ENCODE data around the gene PROM1. TPM values are rescaled to one million over a fixed set of nuclear protein-coding genes. Genes with fewer than 3 reads are reported as not detected.

Gene PROM1
- total and polyA plus RNA-seq, 2 experiments from 2014 or later, result 36.6 to 66.6 TPM

- no peaks in the 10 kb centered on the region for H3K79me2 ChIP-seq (replicated peaks; ENCODE audit: insufficient read depth)
- H3K27ac Mint-ChIP-seq, result no peak overlapping the region
- H3K36me3 Mint-ChIP-seq (ENCODE audit: low read depth), result peaks cover 71% of the 10 kb centered on the region
- DNase-seq (ENCODE audit: low spot score) (no peak), ATAC-seq (no peak)
- H3K4me1 Mint-ChIP-seq, result no peaks in the 10 kb centered on the region
- H3K4me3 Mint-ChIP-seq, result no peak overlapping the region
- no peaks in the 10 kb centered on the region for H3K4me1 ChIP-seq (ENCODE audit: insufficient read depth)
- peaks cover 12% of the 10 kb centered on the region for H3K27me3 Mint-ChIP-seq (ENCODE audit: insufficient read depth, low read depth, poor library complexity)
- no peaks in the 10 kb centered on the region for H3K9me2 ChIP-seq (ENCODE audit: insufficient read depth)
- no peaks in the 10 kb centered on the region for H3F3A ChIP-seq (replicated peaks; ENCODE audit: low read depth)
- TF ChIP-seq, protein P1, sequence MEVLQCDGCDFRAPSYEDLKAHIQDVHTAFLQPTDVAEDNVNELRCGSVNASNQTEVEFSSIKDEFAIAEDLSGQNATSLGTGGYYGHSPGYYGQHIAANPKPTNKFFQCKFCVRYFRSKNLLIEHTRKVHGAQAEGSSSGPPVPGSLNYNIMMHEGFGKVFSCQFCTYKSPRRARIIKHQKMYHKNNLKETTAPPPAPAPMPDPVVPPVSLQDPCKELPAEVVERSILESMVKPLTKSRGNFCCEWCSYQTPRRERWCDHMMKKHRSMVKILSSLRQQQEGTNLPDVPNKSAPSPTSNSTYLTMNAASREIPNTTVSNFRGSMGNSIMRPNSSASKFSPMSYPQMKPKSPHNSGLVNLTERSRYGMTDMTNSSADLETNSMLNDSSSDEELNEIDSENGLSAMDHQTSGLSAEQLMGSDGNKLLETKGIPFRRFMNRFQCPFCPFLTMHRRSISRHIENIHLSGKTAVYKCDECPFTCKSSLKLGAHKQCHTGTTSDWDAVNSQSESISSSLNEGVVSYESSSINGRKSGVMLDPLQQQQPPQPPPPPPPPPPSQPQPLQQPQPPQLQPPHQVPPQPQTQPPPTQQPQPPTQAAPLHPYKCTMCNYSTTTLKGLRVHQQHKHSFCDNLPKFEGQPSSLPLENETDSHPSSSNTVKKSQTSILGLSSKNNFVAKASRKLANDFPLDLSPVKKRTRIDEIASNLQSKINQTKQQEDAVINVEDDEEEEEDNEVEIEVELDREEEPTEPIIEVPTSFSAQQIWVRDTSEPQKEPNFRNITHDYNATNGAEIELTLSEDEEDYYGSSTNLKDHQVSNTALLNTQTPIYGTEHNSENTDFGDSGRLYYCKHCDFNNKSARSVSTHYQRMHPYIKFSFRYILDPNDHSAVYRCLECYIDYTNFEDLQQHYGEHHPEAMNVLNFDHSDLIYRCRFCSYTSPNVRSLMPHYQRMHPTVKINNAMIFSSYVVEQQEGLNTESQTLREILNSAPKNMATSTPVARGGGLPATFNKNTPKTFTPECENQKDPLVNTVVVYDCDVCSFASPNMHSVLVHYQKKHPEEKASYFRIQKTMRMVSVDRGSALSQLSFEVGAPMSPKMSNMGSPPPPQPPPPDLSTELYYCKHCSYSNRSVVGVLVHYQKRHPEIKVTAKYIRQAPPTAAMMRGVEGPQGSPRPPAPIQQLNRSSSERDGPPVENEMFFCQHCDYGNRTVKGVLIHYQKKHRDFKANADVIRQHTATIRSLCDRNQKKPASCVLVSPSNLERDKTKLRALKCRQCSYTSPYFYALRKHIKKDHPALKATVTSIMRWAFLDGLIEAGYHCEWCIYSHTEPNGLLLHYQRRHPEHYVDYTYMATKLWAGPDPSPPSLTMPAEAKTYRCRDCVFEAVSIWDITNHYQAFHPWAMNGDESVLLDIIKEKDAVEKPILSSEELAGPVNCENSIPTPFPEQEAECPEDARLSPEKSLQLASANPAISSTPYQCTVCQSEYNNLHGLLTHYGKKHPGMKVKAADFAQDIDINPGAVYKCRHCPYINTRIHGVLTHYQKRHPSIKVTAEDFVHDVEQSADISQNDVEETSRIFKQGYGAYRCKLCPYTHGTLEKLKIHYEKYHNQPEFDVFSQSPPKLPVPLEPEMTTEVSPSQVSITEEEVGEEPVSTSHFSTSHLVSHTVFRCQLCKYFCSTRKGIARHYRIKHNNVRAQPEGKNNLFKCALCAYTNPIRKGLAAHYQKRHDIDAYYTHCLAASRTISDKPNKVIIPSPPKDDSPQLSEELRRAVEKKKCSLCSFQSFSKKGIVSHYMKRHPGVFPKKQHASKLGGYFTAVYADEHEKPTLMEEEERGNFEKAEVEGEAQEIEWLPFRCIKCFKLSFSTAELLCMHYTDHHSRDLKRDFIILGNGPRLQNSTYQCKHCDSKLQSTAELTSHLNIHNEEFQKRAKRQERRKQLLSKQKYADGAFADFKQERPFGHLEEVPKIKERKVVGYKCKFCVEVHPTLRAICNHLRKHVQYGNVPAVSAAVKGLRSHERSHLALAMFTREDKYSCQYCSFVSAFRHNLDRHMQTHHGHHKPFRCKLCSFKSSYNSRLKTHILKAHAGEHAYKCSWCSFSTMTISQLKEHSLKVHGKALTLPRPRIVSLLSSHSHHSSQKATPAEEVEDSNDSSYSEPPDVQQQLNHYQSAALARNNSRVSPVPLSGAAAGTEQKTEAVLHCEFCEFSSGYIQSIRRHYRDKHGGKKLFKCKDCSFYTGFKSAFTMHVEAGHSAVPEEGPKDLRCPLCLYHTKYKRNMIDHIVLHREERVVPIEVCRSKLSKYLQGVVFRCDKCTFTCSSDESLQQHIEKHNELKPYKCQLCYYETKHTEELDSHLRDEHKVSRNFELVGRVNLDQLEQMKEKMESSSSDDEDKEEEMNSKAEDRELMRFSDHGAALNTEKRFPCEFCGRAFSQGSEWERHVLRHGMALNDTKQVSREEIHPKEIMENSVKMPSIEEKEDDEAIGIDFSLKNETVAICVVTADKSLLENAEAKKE (CRISPR knock-in tag; IDR thresholded peaks at IDR 0.05), result no peak
- no peak for TF ChIP-seq ZNF114 (CRISPR knock-in tag; IDR thresholded peaks at IDR 0.05)
- no peak for TF ChIP-seq EZH2 (IDR thresholded peaks at IDR 0.05; ENCODE audit: low read depth, unreplicated experiment)
- TF ChIP-seq, protein P2, sequence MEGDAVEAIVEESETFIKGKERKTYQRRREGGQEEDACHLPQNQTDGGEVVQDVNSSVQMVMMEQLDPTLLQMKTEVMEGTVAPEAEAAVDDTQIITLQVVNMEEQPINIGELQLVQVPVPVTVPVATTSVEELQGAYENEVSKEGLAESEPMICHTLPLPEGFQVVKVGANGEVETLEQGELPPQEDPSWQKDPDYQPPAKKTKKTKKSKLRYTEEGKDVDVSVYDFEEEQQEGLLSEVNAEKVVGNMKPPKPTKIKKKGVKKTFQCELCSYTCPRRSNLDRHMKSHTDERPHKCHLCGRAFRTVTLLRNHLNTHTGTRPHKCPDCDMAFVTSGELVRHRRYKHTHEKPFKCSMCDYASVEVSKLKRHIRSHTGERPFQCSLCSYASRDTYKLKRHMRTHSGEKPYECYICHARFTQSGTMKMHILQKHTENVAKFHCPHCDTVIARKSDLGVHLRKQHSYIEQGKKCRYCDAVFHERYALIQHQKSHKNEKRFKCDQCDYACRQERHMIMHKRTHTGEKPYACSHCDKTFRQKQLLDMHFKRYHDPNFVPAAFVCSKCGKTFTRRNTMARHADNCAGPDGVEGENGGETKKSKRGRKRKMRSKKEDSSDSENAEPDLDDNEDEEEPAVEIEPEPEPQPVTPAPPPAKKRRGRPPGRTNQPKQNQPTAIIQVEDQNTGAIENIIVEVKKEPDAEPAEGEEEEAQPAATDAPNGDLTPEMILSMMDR (conservative IDR thresholded peaks at IDR 0.05; ENCODE audit: low read depth in 2 of 2), result no peak
- no peak for TF ChIP-seq EZH2phosphoT487 (IDR thresholded peaks at IDR 0.05; ENCODE audit: unreplicated experiment)
- TF ChIP-seq STAT1 (IDR thresholded peaks at IDR 0.05; ENCODE audit: unreplicated experiment), result no peak
- TF ChIP-seq ETS1 (IDR thresholded peaks at IDR 0.05), result no peak
- TF ChIP-seq CREB1 (CRISPR knock-in tag; IDR thresholded peaks at IDR 0.05; ENCODE audit: low read depth), result no peak
- no peak for TF ChIP-seq REST (IDR thresholded peaks at IDR 0.05; ENCODE audit: unreplicated experiment)
- TF ChIP-seq NANOG (IDR thresholded peaks at IDR 0.05; ENCODE audit: borderline replicate concordance), result no peak
- no peak for TF ChIP-seq ZNF331 (CRISPR knock-in tag; IDR thresholded peaks at IDR 0.05; ENCODE audit: low read depth)
- no peak for TF ChIP-seq POLR2AphosphoS5 (IDR thresholded peaks at IDR 0.05; ENCODE audit: low read depth)
- no peak for TF ChIP-seq JUNB (IDR thresholded peaks at IDR 0.05; ENCODE audit: unreplicated experiment)
- no peak overlapping the region for H3K27ac ChIP-seq (ENCODE audit: low read depth)
- no peak overlapping the region for H3K4me2 ChIP-seq
- no peaks in the 10 kb centered on the region for H3K9me3 Mint-ChIP-seq
- H3K36me3 ChIP-seq (ENCODE audit: insufficient read depth), result peaks cover 39% of the 10 kb centered on the region
- no peak overlapping the region for H3K4me3 ChIP-seq
- H3K27me3 ChIP-seq (ENCODE audit: insufficient read depth), result no peaks in the 10 kb centered on the region
- peaks cover 7% of the 10 kb centered on the region; the same call in 1 of the 2 replicates for H4K20me1 ChIP-seq (replicated peaks; ENCODE audit: insufficient read depth)
- no peak overlapping the region for H2AFZ ChIP-seq
Observed at GRCh38 chr4:15992167-15992485, 91.7 kb downstream of the PROM1 start.
